H54 (cell line): ENCODE results near the gene AATK.
"Not testable (repeated sequence)": the region's sequence is repeated elsewhere in the genome, so short reads cannot be mapped to it uniquely, and the experiment has no call there.

Experiments used
- DNase-seq: peaks from one replicate; pipeline ENCODE4 v3.0.0; 2011; ENCODE audit warnings: low spot score, mixed read lengths; ENCODE audit not compliant: insufficient read length
- FAIRE-seq: peaks from 3 replicates; lab custom pipeline; 2011; peaks lifted over from hg19 to GRCh38; lab: Jason Lieb, UNC
- POLR2A ChIP-seq: IDR thresholded peaks from 2 replicates; pipeline ENCODE4 v1.6.1; 2011; ENCODE audit warnings: low read depth, mild to moderate bottlenecking, low read length

AATK gene

DNA sequence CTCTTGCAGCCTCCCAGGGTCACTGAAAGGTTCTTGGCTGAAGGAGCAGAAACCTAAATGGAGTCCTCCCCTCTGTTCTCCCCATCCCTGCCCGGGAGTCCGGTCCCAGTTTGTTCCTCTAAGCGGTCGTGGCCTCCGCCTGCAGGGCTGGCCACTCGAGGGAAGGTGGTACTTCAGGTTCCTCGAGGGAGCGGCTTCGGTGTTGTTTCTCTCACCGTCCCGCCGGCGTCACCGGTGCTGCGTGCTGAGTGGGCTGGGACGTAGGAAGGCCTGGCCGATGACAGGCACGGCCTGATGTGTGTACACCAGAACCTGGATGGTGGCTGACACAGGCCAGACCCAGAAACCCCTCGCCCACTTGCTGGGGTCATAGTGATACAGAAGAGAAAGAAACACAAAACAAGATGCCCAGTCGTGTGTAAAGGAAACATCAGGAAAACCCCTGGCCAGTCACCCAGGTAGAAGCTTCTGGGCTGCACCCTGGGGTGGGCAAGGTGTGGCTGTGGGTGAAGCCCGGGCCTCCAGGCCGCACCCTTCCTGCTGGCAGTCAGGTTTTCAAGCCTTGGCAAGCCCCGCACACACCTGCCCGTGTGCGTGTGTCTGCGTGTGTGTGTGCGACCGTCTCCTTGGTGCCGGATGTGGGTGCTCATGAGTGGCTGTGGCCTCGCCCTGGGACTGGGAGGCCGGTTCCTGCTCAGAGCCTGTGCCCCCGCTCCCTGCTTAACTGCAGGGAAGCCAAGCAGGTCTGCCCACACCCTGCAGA, 79.1 kb downstream of the AATK start:
- DNase-seq (no peak), FAIRE-seq (no peak)
- no peak for TF ChIP-seq POLR2A

DNA sequence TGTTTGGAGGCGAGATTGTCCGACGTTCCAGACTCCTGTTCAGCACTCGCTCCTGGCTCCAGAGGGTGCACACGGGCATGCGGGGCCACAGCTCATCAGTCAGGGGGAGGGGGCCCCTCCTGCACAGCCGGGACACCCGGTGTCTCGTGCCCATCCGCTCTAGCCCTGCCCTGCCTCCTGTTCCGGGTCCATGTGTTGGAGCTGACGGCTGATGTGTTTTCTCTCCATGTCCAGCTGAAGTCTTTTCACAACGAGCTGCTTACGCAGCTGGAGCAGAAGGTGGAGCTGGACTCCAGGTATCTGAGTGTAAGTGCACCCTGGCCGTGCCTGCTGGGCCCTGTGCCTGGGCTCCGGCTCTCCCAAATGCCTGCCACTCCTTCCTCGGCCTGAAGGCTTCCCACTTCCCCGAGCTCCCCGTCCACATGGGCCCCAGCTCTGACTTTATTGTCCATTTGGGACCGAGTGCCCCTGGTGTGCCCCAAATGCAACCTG, 80.6 kb downstream of the AATK start:
- FAIRE-seq (no peak), DNase-seq (no peak)
- TF ChIP-seq POLR2A, result no peak

DNA sequence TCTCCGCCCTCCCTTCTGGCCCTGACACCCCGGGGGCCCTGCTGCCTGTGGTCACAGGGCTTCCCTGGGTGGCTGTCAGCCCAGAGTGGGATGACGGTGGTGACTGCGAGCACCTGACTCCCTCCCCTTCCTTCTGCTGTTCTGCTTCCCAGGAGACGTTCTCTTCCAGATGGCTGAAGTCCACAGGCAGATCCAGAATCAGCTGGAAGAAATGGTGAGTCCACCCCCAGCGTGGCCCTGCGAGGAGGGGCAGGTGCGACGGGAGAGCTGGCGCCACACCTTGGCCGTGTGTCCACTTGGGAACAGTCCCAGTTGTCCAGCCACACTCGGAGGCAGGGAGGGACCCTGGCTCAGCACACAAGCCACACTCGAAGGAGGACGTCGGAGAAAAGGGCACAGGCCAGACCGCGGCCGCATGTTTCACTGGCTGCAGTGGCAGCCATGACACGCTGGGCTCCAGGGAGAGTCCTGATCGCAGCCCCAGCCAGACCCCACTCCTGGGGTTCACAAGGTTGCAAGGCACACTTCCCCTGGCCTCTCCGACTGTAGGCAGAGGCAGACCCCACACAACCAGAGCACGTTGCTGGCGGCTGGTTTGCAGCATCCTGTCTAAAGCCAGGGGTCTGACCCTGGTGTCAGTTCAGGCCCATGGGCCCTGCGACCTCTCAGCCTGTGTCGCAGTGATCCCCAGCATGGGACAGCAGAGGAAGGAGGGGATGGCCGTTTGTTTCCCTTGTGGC, 81.2 kb downstream of the AATK start:
- FAIRE-seq (no peak), DNase-seq (no peak)
- no peak for TF ChIP-seq POLR2A

DNA sequence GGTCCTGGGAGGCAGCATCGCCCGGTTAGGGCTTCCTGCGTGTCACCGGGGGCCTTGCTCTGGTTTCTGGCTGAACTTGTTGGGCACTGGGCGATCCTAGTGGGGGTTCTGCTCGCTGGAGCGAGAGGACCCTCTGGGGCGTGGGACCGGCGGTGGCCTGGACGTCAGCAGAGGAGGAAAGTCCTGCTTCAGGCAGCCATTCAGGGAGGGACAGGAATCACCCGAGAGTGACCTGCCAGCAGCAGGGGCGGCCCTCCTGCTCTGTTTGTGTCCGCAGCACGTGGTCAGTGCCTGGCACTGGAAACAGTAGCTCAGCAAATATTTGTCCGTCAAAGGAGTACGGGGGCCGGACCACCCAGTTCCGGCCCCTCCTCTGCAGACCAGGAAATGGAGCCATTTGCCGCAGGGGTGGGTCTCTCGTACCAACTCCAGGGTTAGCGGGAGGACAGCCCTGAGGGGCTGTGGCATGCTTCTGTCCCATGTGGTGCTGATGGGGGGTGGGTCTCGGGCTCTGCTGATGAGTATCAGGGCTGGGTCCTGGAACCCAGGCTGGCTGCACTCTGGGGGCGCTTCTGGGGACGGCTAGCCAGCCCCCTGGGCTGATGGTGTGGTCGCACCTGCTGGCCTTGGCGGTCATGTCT, 82.8 kb downstream of the AATK start:
- FAIRE-seq, result no peak
- no peak for DNase-seq
- no peak for TF ChIP-seq POLR2A

DNA sequence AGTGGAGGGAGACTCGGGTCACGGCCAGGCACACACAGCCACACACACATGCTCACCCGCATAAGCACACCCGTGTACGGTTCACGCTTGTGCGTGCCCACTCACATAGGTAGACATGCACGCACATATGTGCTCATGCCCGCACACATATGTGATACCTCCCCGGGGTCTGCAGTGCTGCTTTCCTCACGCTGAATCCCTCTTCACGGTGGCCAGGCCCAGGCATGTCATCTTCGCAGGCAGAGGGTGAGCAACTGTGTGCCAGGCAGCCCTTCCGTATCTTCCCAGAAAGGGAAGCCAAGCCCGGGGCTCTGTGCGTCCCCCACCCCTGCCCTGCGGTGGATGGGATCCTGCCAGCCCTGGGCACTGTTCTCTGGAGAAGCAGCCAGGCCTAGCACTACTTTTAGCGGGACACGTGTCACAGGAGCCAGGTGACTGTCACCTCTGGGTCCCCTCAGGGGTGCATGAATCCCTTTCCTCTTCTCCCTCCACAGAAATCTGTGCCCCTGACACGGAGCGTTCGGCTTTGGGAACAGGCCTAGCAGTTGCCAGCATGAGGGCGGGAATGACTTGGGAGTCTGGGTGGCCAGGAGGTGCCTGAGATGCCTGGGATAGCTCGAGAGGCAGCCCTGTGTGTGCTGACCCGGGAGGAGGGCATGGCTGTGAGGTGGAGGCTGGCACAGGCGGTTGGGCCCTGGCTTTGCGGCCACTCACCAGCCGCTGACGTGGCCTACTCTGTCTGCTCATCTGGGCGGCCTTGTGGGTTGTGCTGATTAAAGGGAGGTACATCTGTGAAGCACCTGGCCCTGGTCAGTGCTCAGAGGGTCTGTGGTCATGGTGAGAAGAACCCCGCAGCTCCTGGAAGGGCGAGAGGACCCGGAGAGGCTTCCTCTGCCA, 83.6 kb downstream of the AATK start:
- no peak for TF ChIP-seq POLR2A
- no peak for DNase-seq
- no peak for FAIRE-seq

DNA sequence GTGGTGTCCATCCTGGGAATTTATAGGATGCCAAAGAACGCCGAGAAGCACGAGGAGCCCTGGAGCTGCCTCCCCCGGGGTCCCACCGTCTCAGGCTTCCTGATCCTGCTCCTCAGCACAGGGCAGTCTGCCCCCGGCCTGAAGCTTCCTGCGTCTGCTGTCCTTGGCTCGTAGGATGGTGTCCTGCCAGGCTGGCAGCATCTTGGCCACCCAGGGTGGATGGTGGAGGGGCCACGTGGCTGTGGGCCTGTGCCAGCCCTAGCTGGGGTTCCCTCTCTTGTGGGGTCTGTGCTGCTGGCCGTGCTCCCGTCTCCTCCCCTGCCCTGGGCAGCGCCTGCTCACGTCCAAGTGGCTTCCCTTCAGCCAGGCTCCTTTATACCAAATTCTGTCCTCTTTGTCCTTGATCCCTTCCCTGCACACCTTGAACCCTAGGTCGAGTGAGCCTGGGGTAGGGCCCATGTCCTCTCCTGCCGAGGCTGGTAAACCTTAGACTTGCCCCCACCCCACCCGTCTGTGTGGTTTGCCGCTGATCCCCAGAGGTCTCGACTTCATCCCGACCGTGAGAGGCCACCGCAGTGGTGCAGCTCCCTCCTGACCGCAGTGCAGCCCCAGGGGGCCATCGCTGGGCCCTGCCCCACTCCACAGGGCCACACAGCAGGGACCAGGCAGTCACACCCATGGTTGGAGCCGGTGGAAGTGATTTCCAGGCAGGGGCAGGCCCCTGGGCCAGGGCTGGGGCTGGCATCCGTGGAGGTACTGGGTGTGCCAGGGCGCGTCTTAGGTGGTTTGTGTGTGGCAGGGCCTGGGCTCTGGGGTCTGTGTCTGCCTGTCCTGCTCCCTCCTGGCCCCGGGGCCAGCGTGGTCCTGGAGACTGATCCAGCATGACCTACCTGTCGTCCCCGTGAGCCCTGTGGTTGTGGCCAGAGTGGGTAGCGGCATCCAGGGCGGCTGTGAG, 84.5 kb downstream of the AATK start:
- DNase-seq (no peak), FAIRE-seq (no peak)
- no peak for TF ChIP-seq POLR2A

DNA sequence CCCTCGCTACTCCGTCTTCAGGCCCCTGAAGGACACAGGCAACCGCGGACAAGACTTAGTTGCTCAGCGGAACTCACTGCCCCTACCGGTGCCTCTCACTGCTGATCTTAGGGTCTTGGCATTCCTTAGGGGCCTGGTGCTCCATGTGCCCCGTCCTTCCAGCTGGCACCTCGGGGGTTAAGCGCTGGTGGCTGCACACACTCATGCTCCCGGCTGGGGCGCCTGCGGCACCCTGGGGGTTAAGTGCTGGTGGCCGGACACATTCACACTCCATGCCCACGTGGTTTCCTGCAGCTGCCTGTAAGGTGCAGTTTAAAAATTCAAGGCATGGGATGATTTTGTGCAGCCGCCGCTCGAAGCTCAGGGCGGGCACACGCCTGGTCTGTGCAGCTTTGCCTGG, 86.0 kb downstream of the AATK start:
- DNase-seq (peak; percentile 63), FAIRE-seq (no peak)
- no peak for TF ChIP-seq POLR2A

DNA sequence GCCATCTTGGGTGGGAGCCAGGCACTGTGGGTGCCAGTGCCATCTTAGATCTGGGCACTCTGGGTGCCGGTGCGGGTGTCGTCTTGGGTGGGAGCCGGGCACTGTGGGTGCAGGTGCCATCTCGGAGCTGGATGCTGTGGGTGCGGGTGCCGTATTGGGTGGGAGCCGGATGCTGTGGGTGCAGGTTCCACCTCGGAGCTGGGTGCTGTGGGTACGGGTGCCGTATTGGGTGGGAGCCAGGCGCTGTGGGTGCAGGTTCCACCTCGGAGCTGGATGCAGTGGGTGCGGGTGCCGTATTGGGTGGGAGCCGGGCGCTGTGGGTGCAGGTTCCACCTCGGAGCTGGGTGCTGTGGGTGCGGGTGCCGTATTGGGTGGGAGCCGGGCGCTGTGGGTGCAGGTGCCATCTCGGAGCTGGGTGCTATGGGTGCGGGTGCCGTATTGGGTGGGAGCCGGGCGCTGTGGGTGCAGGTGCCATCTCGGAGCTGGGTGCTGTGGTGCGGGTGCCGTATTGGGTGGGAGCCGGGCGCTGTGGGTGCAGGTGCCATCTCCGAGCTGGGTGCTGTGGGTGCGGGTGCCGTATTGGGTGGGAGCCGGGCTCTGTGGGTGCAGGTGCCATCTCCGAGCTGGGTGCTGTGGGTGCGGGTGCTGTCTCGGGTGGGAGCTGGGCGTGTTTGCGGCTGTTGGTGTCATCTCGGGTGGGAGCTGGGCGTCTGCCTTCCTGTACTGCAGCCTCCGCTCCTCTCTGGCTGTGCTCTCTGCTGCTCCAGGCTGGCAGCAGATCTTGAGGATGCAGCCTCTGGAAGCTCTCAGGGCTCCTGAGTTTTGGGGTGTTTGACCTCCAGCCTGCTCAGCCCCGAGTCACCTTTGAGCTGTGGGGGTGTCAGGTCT, 87.8 kb downstream of the AATK start:
- DNase-seq, FAIRE-seq: not testable (repeated sequence)

DNA sequence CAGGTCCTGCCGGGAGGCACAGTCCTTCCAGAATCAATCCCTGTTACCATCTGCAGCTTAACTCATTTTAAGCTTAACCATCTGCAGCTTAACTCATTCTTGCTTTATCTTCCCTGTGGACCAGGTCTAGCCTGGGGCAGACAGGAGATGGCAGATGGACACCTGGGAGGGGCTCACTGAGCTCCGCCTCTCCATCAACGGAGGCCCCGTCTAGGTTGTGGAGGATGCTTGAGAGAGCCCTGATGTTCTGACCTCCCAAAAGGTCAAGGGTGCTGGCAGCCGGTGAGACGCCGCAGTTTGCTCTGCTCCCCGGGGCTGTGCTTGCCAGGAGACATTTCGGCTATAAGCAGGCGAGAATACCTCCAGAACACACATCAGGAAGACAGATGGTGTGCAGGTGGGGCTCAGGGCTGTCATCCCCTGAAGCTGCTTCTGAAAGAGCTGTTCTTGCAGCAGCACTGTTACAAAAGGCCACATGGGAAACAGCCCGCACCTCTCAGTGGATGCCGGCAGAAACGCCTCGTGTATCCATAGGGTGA, 89.8 kb downstream of the AATK start:
- no peak for TF ChIP-seq POLR2A

DNA sequence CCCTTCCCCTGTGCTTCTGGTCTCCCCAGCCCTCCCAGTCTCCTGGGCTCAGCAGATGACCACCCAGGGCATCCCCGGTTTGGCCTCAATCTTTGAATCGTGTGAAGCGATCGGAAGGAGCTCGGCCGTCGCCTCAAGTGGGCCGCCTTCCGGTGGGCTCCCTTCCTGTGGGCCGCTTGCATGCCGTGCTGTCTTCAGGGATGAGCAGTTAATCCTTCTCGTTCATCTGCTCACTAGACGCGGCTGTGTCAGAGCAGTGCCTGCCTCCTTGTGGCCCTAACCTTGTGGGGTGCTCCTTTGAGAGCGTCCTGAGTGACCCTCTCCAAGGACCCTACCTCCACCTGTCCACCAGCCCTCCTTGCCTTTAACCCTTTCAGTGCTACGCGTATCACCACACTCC, 90.7 kb downstream of the AATK start:
- no peak for DNase-seq
- no peak for FAIRE-seq
- TF ChIP-seq POLR2A, result no peak

More for the DNA sequence above, 89.8 kb downstream of the AATK start:
- FAIRE-seq, result no peak
- no peak for DNase-seq

DNA sequence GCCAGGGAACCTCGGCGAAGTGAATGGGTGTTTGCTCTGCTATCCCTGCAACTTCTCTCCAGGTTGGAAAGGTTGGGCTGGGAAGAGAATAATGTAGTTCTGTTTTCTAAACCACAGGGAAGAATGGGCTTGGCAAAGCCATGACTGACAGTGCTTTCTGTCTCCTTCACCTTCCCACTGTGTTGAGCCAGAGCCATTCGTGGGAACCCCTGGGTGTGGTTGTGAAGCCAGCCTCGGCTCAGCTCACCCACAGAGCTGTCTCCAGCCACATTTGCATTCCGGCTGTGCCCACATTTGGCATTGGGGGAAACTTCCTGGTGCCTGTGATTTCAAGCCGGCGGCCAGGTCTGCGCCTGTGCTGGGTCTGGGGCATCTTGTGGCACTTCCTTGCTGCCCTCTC, 91.1 kb downstream of the AATK start:
- peak; percentile 39 for DNase-seq
- no peak for TF ChIP-seq POLR2A
- no peak for FAIRE-seq
